GM18526 (cell line): Measurements from ENCODE around the gene WDR44.

Source experiments
- POLR2A ChIP-seq: IDR thresholded peaks from 3 replicates; pipeline ENCODE4 v1.6.1; 2011; ENCODE audit not compliant: insufficient read length; ENCODE audit errors: extremely low read depth

Gene WDR44

GRCh38 chrX:118353081-118353850 is 7.4 kb downstream of the WDR44 start:
- TF ChIP-seq POLR2A: no peak

- no peak for TF ChIP-seq POLR2A
Measured at GRCh38 chrX:118355225-118355920, 9.5 kb downstream of the WDR44 start.

GRCh38 chrX:118356154-118356701 is 10.3 kb downstream of the WDR44 start:
- TF ChIP-seq POLR2A: no peak

GRCh38 chrX:118360429-118361125 is 14.7 kb downstream of the WDR44 start:
- TF ChIP-seq POLR2A: no peak

GRCh38 chrX:118364261-118364660 is 18.4 kb downstream of the WDR44 start:
- no peak for TF ChIP-seq POLR2A

- TF ChIP-seq POLR2A: no peak
Measured at GRCh38 chrX:118367338-118367737, 21.4 kb downstream of the WDR44 start.

GRCh38 chrX:118368398-118368797 is 22.5 kb downstream of the WDR44 start:
- TF ChIP-seq POLR2A: no peak

- TF ChIP-seq POLR2A: no peak
Measured at GRCh38 chrX:118370921-118371624, 25.2 kb downstream of the WDR44 start.

- TF ChIP-seq POLR2A: no peak
Measured at GRCh38 chrX:118373538-118373937, 27.6 kb downstream of the WDR44 start.

- no peak for TF ChIP-seq POLR2A
Measured at GRCh38 chrX:118383120-118383519, 37.2 kb downstream of the WDR44 start.

GRCh38 chrX:118392716-118393115 is 46.8 kb downstream of the WDR44 start:
- no peak for TF ChIP-seq POLR2A

GRCh38 chrX:118396113-118396512 is 50.2 kb downstream of the WDR44 start:
- TF ChIP-seq POLR2A: no peak

GRCh38 chrX:118418811-118419251 is 72.9 kb downstream of the WDR44 start:
- TF ChIP-seq POLR2A: no peak

GRCh38 chrX:118420462-118420861 is 74.6 kb downstream of the WDR44 start:
- no peak for TF ChIP-seq POLR2A

- TF ChIP-seq POLR2A: no peak
Measured at GRCh38 chrX:118423558-118423957, 77.7 kb downstream of the WDR44 start.
